Activated CD4-positive, CD25-positive, alpha-beta regulatory T cell treated with anti-CD3 and anti-CD28 coated beads, Interleukin-2, amount 50 U/mL, for 16 hours (primary cell): Measurements from ENCODE around the gene NUBP2.
A peak's percentile ranks its signal among the peaks of the same experiment; 100 is the strongest.

ENCODE experiments used
- DNase-seq: peaks from one replicate; pipeline ENCODE4 v3.0.0-alpha.2; 2020; ENCODE audit warnings: low read depth, low spot score

NUBP2 gene

GRCh38 chr16:1782408-1783264 is at the start of gene NUBP2, which contains the start of gene SPSB3:
TSS of gene NUBP2 (plus strand) at chr16:1782960. CDS start at chr16:1783021, 61 bp downstream.
TSS of gene SPSB3 (minus strand) at chr16:1782571. CDS start at chr16:1781483, 1,088 bp downstream.
- peak; percentile 97 for DNase-seq

GRCh38 chr16:1734123-1734522 is 48.6 kb upstream of the NUBP2 start:
- DNase-seq, result no peak

- DNase-seq, result no peak
These were observed 47.9 kb upstream of the NUBP2 start for GRCh38 chr16:1734816-1735215.

GRCh38 chr16:1740234-1740633 is 42.5 kb upstream of the NUBP2 start:
- no peak for DNase-seq

GRCh38 chr16:1740781-1741490 is 41.8 kb upstream of the NUBP2 start:
- DNase-seq, result no peak

GRCh38 chr16:1741553-1742165 is 41.1 kb upstream of the NUBP2 start:
- no peak for DNase-seq

GRCh38 chr16:1743376-1744337 is 39.1 kb upstream of the NUBP2 start:
- no peak for DNase-seq

GRCh38 chr16:1744338-1744840 is 38.4 kb upstream of the NUBP2 start:
- DNase-seq, result no peak

- DNase-seq, result no peak
These were observed 37.4 kb upstream of the NUBP2 start for GRCh38 chr16:1745181-1745899.

- DNase-seq, result no peak
These were observed 36.7 kb upstream of the NUBP2 start for GRCh38 chr16:1745900-1746692.

GRCh38 chr16:1746693-1747195 is 36.0 kb upstream of the NUBP2 start:
- no peak for DNase-seq

GRCh38 chr16:1747934-1748333 is 34.8 kb upstream of the NUBP2 start:
- no peak for DNase-seq

GRCh38 chr16:1749152-1750117 is 33.3 kb upstream of the NUBP2 start:
- no peak for DNase-seq

GRCh38 chr16:1751946-1752345 is 30.8 kb upstream of the NUBP2 start:
- DNase-seq, result no peak

GRCh38 chr16:1752853-1753252 is 29.9 kb upstream of the NUBP2 start:
- DNase-seq, result no peak

- DNase-seq, result no peak
These were observed 28.6 kb upstream of the NUBP2 start for GRCh38 chr16:1754204-1754603.

GRCh38 chr16:1757714-1758461 is 24.9 kb upstream of the NUBP2 start:
- no peak for DNase-seq
